HCT116 (cell line): ENCODE results near the gene METTL21A. TPM values are rescaled to one million over a fixed set of nuclear protein-coding genes. Genes with fewer than 3 reads are reported as not detected.

Experiments
- ATAC-seq: fragments of 200-7000 bp; cut with Tn5 transposase; 2 replicates; pipeline ENCODE4 v1.9.1; 2020; ENCODE audit warnings: mild to moderate bottlenecking, moderate library complexity
- BruUV-seq: library from RNA; stranded (reverse); fragments of 400-500 nt; replicated peaks from 2 replicates; lab custom pipeline; 2021; lab: Mats Ljungman, UMichigan
- CTCF ChIA-PET: fragments of 300-600 bp; sonication (Branson Sonifier 250); formaldehyde crosslinking; loops from one replicate; lab custom pipeline; 2021; ENCODE audit warnings: antibody characterized with exemption; lab: Charles Lee
- POLR2A ChIA-PET: fragments of 300-600, 350-600 bp; sonication (Branson Sonifier 250); formaldehyde crosslinking; loops from one replicate; lab custom pipeline; 2021; ENCODE audit warnings: antibody characterized with exemption; lab: Charles Lee
- RAD21 ChIA-PET, 2 experiments: fragments of 300-600 bp; sonication (Branson Sonifier 250); formaldehyde crosslinking; loops; one replicate each; lab custom pipeline; 2023; ENCODE audit warnings: low total read pairs in 2 of 2; ENCODE audit not compliant: uncharacterized antibody in 2 of 2, unreplicated experiment in 2 of 2, low non-redundant PET in 1 of 2; lab: Charles Lee
- DNase-seq: peaks from one replicate; pipeline ENCODE4 v3.0.0-alpha.2; 2010; ENCODE audit warnings: low read depth, low spot score
- H2AFZ ChIP-seq: fragments of 200-600 bp; shearing (Covaris generic), sonication (generic); 2 replicates; pipeline ENCODE4 v1.6.1; 2017; ENCODE audit warnings: low read depth, mixed run types, mixed read lengths, antibody characterized with exemption, low read length; ENCODE audit not compliant: poor library complexity, severe bottlenecking
- H3K27ac ChIP-seq: 2 replicates; pipeline ENCODE4 v1.5.1; 2012; ENCODE audit warnings: low read depth, low read length
- H3K27me3 ChIP-seq: fragments of 200-600 bp; sonication (generic); 2 replicates; pipeline ENCODE4 v1.6.1; 2016; ENCODE audit warnings: mixed run types, low read length, mixed read lengths; ENCODE audit not compliant: insufficient read depth
- H3K36me3 ChIP-seq, 2 experiments: fragments of 200-500 bp in 1 of 2; fragments of 200-600 bp in 1 of 2; sonication (Bioruptor generic) in 1 of 2; sonication (generic) in 1 of 2; 2 replicates each; pipeline versions ENCODE4 v1.5.1 to v1.6.1; 2014 to 2016; ENCODE audit warnings: low read length in 2 of 2, inconsistent platforms in 1 of 2, mixed read lengths in 1 of 2, mixed run types in 1 of 2; ENCODE audit not compliant: insufficient read depth in 2 of 2, control insufficient read depth in 1 of 2
- H3K4me1 ChIP-seq, 2 experiments: fragments of 200-600 bp in 1 of 2; sonication (generic) in 1 of 2; 2 replicates each; pipeline versions ENCODE4 v1.5.1 to v1.6.1; 2012 to 2017; ENCODE audit warnings: low read length in 2 of 2, inconsistent platforms in 1 of 2, mild to moderate bottlenecking in 1 of 2, mixed read lengths in 1 of 2, mixed run types in 1 of 2, moderate library complexity in 1 of 2; ENCODE audit not compliant: insufficient read depth in 2 of 2, control insufficient read depth in 1 of 2
- H3K4me2 ChIP-seq: fragments of 200-600 bp; sonication (generic); 2 replicates; pipeline ENCODE4 v1.6.1; 2017; ENCODE audit warnings: mixed run types, low read length, mixed read lengths
- H3K4me3 ChIP-seq, 2 experiments: fragments of 200-600 bp in 1 of 2; sonication (generic) in 1 of 2; replicated peaks in 1 of 2; 2 replicates each; pipeline ENCODE4 v1.5.1; 2011 to 2016; ENCODE audit warnings: low read length in 2 of 2, control low read depth in 1 of 2, low read depth in 1 of 2, mild to moderate bottlenecking in 1 of 2, mixed read lengths in 1 of 2, mixed run types in 1 of 2
- H3K79me2 ChIP-seq: fragments of 200-600 bp; sonication (generic); 2 replicates; pipeline ENCODE4 v1.6.1; 2017; ENCODE audit warnings: mild to moderate bottlenecking, mixed run types, low read length, moderate library complexity, mixed read lengths; ENCODE audit not compliant: insufficient read depth
- H3K9ac ChIP-seq: fragments of 200-600 bp; sonication (generic); 2 replicates; pipeline ENCODE4 v1.6.1; 2016; ENCODE audit warnings: low read length, mixed read lengths
- H3K9me2 ChIP-seq: fragments of 200-600 bp; sonication (generic), shearing (Covaris generic); 2 replicates; pipeline ENCODE4 v1.6.1; 2017; ENCODE audit warnings: mixed run types, mild to moderate bottlenecking, moderate library complexity; ENCODE audit not compliant: insufficient read depth
- H3K9me3 ChIP-seq, 2 experiments: fragments of 200-500 bp in 1 of 2; fragments of 200-600 bp in 1 of 2; sonication (Bioruptor generic) in 1 of 2; sonication (generic) in 1 of 2; 2 replicates each; pipeline ENCODE4 v1.6.1; 2014 to 2017; ENCODE audit warnings: low read length in 2 of 2, mixed read lengths in 2 of 2, inconsistent platforms in 1 of 2, low read depth in 1 of 2, mild to moderate bottlenecking in 1 of 2, mixed run types in 1 of 2, moderate library complexity in 1 of 2; ENCODE audit not compliant: control insufficient read depth in 1 of 2, insufficient read depth in 1 of 2
- H4K20me1 ChIP-seq: fragments of 200-600 bp; sonication (generic), shearing (Covaris generic); 2 replicates; pipeline ENCODE4 v1.6.1; 2017; ENCODE audit warnings: mixed run types, mild to moderate bottlenecking, moderate library complexity; ENCODE audit not compliant: insufficient read depth
- CBX3 ChIP-seq: IDR thresholded peaks from 2 replicates; pipeline ENCODE4 v1.6.1; 2012; ENCODE audit warnings: low read depth
- ELF1 ChIP-seq: IDR thresholded peaks from 2 replicates; pipeline ENCODE4 v1.6.1; 2012; ENCODE audit warnings: low read depth, borderline replicate concordance
- EZH2 ChIP-seq: fragments of 200-600 bp; sonication (generic); IDR thresholded peaks from 2 replicates; pipeline ENCODE4 v1.6.1; 2017; ENCODE audit warnings: antibody characterized with exemption, mixed run types
- MAX ChIP-seq: IDR thresholded peaks from 2 replicates; pipeline ENCODE4 v1.6.1; 2012
- POLR2AphosphoS5 ChIP-seq: IDR thresholded peaks from 2 replicates; pipeline ENCODE4 v1.6.1; 2011; ENCODE audit warnings: mild to moderate bottlenecking, low read depth, low read length, moderate library complexity
- RAD21 ChIP-seq: IDR thresholded peaks from 2 replicates; pipeline ENCODE4 v1.6.1; 2012; ENCODE audit warnings: low read depth, mild to moderate bottlenecking
- YY1 ChIP-seq: IDR thresholded peaks from 2 replicates; pipeline ENCODE4 v1.6.1; 2011; ENCODE audit warnings: low read length, low read depth, moderate library complexity, mild to moderate bottlenecking; ENCODE audit not compliant: insufficient replicate concordance; ENCODE audit errors: extremely low read depth
- intact Hi-C: fragments of 100-400 bp; cut with micrococcal nuclease; formaldehyde crosslinking; loops from 2 replicates; pipeline ENCODE4 v1.10.0; 2022
- total RNA-seq: library from RNA; stranded (reverse); gene quantifications from one replicate; pipeline ENCODE4 v1.2.1, GENCODE V29; 2021; ENCODE audit not compliant: unreplicated experiment

The METTL21A gene
- total RNA-seq, 1 experiment from 2014 or later = 25.7 TPM

GRCh38 chr2:207624185-207625013, 795 bp downstream of the METTL21A start (continued):
- TF ChIP-seq POLR2AphosphoS5 (no peak), YY1 (no peak), MAX (no peak), RAD21 (no peak)
- TF ChIP-seq, all 23 proteins: peak for 3

- CTCF ChIA-PET = no interaction called here
- H3K36me3 ChIP-seq = peaks cover 16 to 20% of the 10 kb centered on the region in 2 experiments
- peaks cover 43% of the 10 kb centered on the region for H3K79me2 ChIP-seq
- no peak overlapping the region for H3K9ac ChIP-seq
- H2AFZ ChIP-seq = no peak overlapping the region
- no peak overlapping the region for H3K4me2 ChIP-seq
- peaks cover 31 to 53% of the 10 kb centered on the region in 2 experiments for H3K4me1 ChIP-seq
- no peak overlapping the region for H3K27ac ChIP-seq
- H3K9me3 ChIP-seq = no peaks in the 10 kb centered on the region
- no peak overlapping the region for H3K4me3 ChIP-seq
- ATAC-seq (no peak), DNase-seq (no peak)
- intact Hi-C loops = no loop called here
- no TSS peak for BruUV-seq
- no peaks in the 10 kb centered on the region for H3K9me2 ChIP-seq
- H3K27me3 ChIP-seq = no peaks in the 10 kb centered on the region
- RAD21 ChIA-PET = no interaction called here
- no peaks in the 10 kb centered on the region for H4K20me1 ChIP-seq
- TF ChIP-seq EZH2 (no peak), CBX3 (no peak), ELF1 (no peak)
- POLR2A ChIA-PET = no interaction called here
Measured at GRCh38 chr2:207621501-207622039, 3.6 kb downstream of the METTL21A start.
